ENCODE data around the gene TLCD3A.
"Not testable (repeated sequence)": the region's sequence is repeated elsewhere in the genome, so short reads cannot be mapped to it uniquely, and the experiment has no call there.

The TLCD3A gene

GRCh38 chr17:753418-753817, 21.0 kb downstream of the TLCD3A start:
- TF ChIP-seq CTCF (IDR thresholded peaks at IDR 0.05; ENCODE audit: insufficient read depth, low read depth, low read length, missing control alignments) = no peak
- H3K4me3 ChIP-seq (ENCODE audit: low read length) = no peak overlapping the region
- DNase-seq (ENCODE audit: low read depth) = no peak

- not testable (repeated sequence) for DNase-seq (ENCODE audit: low read depth); H3K4me3 ChIP-seq (ENCODE audit: low read length)
Measured at GRCh38 chr17:755319-755961, 23.0 kb downstream of the TLCD3A start.

GRCh38 chr17:756010-756567, 23.7 kb downstream of the TLCD3A start:
- not testable (repeated sequence) for DNase-seq (ENCODE audit: low read depth); H3K4me3 ChIP-seq (ENCODE audit: low read length)

GRCh38 chr17:759964-760363, 27.6 kb downstream of the TLCD3A start:
- no peak for TF ChIP-seq CTCF (IDR thresholded peaks at IDR 0.05; ENCODE audit: insufficient read depth, low read depth, low read length, missing control alignments)
- no peak for DNase-seq (ENCODE audit: low read depth)
- H3K4me3 ChIP-seq (ENCODE audit: low read length) = no peak overlapping the region

- H3K4me3 ChIP-seq (ENCODE audit: low read length) = no peak overlapping the region
- TF ChIP-seq CTCF (IDR thresholded peaks at IDR 0.05; ENCODE audit: insufficient read depth, low read depth, low read length, missing control alignments) = no peak
- no peak for DNase-seq (ENCODE audit: low read depth)
Measured at GRCh38 chr17:760371-760770, 28.0 kb downstream of the TLCD3A start.

- TF ChIP-seq CTCF (IDR thresholded peaks at IDR 0.05; ENCODE audit: insufficient read depth, low read depth, low read length, missing control alignments) = no peak
- DNase-seq (ENCODE audit: low read depth) = no peak
- no peak overlapping the region for H3K4me3 ChIP-seq (ENCODE audit: low read length)
Measured at GRCh38 chr17:767076-767475, 34.7 kb downstream of the TLCD3A start.

GRCh38 chr17:773016-773415, 40.6 kb downstream of the TLCD3A start:
- TF ChIP-seq CTCF (IDR thresholded peaks at IDR 0.05; ENCODE audit: insufficient read depth, low read depth, low read length, missing control alignments) = no peak
- DNase-seq (ENCODE audit: low read depth) = no peak
- H3K4me3 ChIP-seq (ENCODE audit: low read length) = no peak overlapping the region
